ENCODE measurements around the gene GAGE12J.
"Not testable (repeated sequence)": the region's sequence is repeated elsewhere in the genome, so short reads cannot be mapped to it uniquely, and the experiment has no call there.

The GAGE12J gene

DNA sequence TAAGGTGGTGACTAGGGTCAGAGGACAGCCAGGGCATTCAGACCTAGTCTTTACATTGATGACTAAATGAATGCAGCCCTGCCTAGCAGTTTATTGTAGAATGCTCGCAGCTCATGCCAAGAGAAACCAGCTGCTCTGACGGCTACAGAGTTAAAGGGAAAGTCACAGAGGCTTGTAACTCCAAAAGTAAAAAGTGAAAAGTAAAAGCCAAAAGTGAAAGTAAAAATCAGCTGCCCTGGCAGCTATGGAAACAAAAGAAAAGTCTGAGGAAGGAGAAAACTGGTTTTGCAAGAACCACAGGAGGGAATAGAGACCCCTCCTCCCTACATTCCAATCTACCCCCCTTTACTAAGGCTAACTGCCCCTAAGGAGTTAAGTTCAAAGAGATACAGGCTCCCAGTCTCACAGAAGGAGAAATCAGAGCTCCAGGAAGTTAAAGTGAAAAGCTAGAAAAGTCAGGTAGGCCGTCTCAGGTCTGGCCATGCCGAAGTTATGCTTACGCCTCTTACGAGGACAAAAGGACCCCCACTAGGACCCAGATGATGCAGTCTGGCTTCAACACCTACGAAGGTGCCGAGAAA, 12.3 kb upstream of the GAGE12J start:
- no peak for DNase-seq

DNA sequence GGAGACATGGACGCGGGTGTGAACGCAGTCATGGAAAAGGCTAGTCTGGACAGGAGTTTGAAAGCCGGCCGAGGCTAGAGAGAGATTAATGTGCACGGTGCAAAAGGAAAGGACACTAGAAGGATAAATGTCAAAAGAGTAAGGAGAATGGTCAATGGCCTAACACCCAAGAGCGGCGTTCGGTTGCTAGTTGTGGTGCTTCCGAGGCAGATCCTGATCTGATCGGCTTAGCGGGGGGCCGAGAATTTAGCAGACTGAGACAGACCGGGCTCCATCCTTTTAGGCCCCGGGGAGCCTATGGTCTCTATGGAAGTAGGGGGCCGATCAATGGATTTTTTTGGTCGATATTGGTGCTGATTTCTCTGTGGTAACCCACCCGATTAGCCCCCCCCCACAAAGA, 11.5 kb upstream of the GAGE12J start:
- no peak for DNase-seq

DNA sequence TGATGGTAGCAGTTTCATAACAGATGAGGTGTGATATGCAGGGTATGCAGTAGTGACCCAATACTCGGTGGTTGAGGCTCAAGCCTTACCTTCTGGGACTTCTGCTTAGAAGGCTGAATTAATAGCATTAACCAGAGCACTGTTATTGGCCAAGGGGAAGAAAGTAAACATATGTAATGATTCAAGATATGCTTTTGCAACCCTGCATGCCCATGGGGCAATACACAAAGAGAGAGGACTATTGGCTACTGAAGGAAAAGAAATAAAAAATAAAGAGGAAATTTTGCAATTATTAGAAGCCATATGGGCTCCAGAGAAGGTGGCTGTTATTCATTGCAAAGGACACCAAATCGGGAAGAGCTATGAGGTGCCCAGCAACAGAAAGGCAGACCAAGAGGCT, 9.7 kb upstream of the GAGE12J start:
- DNase-seq: no peak

DNA sequence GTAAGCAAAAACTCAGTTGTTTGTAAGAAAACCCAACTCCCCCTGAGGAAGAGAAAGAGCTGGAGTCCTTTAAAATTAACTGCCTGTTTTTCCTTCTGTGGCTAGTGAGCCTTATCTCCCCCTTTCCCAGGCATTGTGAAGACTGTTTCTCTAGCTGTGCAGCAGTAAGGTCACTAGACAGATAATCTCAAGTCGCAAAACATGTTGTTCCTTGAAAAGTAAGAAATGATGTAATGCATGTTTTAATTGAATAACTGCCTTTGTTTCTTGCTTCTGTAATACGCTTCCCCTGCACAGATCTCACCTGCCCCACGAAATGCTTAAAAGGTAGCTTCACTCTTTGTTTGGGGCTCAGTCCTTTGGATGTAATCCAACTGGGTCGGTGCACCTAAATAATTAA, 5.8 kb upstream of the GAGE12J start:
- DNase-seq: no peak

DNA sequence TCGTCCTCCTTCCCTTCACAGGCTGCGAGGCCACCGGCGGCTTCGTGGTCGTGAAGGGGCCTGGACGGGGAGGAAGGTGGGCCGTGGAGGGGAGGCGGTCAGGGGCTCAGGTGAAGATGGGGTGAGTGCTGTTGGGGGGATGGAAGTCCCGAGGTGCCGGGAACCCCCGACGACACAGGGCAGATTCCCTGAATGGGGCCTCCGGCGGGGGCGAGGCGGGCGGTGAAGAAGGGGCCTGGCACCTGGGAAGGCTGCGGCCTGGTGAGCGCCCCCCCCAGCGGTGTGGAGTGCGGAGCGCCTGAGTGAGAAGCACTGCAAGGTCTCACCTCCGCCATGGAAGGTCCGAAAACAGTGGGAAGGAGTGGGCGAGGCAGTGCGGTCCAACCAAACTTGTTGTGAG, 429 bp downstream of the GAGE12J start:
- DNase-seq: not testable (repeated sequence)

DNA sequence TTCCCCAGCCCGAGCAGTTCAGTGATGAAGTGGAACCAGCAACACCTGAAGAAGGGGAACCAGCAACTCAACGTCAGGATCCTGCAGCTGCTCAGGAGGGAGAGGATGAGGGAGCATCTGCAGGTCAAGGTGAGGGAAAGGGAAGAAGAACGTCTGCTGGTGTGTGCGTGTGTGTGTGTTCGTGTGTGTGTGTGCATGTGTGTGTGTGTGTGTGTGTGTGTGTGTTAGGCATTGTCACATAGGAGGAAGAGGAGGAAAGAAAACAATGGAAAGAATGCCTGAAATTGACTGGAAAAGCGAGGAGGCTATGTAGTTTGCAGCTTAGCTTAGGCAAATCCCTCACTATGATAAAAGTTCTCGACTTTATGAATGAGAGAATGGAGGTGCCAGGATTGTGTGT, 1.9 kb downstream of the GAGE12J start:
- not testable (repeated sequence) for DNase-seq

DNA sequence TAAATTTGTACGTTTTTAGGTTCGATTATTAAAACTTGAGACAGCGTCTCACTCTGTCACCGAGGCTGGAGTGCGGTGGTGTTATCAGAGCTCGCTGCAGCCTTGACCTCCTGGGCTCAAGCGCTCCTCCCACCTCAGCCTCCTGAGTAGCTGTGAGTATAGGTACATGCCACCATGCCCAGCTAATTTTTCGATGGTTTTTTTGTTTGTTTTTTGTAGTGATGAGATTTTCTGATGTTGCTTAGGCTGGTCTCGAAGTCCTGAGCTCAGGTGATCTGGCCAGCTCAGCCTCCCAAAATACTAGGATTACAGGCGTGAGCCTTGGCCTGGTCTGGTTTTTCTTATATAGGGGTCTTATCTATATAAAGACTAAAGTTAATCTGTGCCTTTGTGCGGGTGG, 8.6 kb downstream of the GAGE12J start:
- not testable (repeated sequence) for DNase-seq

DNA sequence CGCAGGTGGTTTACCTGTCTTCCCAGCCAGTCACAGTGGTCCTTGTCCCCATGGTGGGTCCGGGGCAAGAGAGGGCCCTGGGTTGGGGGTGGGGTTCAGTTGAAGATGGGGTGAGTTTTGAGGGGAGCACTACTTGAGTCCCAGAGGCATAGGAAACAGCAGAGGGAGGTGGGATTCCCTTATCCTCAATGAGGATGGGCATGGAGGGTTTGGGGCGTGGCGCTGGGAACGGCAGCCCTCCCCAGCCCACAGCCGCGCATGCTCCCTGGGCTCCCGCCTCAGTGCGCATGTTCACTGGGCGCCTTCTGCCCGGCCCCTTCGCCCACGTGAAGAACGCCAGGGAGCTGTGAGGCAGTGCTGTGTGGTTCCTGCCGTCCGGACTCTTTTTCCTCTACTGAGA, 9.4 kb downstream of the GAGE12J start, which contains the start of gene GAGE13:
Gene GAGE13, plus strand, starts transcription at position 301 of the 400 bp plus-strand sequence. CDS start 1,156 bp downstream, outside the sequence.
- DNase-seq: not testable (repeated sequence)

DNA sequence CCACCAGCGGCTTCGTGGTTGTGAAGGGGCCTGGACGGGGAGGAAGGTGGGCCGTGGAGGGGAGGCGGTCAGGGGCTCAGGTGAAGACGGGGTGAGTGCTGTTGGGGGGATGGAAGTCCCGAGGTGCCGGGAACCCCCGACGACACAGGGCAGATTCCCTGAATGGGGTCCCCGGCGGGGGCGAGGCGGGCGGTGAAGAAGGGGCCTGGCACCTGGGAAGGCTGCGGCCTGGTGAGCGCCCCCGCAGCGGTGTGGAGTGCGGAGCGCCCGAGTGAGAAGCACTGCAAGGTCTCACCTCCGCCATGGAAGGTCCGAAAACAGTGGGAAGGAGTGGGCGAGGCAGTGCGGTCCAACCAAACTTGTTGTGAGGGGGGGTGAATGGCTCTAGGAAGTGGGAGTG, 10.0 kb downstream of the GAGE12J start:
- not testable (repeated sequence) for DNase-seq

DNA sequence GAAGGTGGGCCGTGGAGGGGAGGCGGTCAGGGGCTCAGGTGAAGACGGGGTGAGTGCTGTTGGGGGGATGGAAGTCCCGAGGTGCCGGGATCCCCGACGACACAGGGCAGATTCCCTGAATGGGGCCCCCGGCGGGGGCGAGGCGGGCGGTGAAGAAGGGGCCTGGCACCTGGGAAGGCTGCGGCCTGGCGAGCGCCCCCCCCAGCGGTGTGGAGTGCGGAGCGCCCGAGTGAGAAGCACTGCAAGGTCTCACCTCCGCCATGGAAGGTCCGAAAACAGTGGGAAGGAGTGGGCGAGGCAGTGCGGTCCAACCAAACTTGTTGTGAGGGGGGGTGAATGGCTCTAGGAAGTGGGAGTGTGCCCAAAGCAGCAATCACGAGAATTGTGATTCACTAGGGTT, 19.6 kb downstream of the GAGE12J start:
- not testable (repeated sequence) for DNase-seq

DNA sequence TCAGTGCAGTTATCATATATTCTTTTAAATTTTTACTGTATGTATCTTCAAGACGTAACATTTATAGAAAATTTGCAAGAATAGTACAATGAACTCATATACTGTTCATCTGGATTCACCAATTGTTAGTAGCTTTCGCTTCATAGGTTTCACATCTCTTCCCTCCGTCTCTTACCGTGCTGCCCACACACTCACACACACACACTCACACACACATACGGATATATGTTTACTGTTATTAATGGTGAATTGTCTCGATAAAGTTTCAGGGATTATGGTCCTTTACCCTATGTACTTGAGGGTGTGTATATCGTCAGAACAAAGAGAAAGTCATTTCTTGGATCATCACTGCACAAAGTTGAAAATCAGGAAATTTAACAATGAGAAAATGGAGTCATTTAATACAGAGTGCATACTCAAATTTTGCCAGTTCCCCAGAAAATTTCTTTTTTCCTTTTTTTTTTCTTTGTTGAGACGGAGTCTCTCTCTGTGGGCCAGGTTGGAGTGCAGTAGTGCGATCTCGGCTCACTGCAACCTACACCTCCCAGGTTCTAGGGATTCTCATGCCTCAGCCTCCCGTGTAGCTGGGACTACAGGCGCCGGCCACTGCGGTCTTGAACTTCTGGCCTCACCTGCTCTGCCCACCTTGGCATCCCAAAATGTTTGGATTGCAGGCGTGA, 22.8 kb downstream of the GAGE12J start:
- not testable (repeated sequence) for DNase-seq

DNA sequence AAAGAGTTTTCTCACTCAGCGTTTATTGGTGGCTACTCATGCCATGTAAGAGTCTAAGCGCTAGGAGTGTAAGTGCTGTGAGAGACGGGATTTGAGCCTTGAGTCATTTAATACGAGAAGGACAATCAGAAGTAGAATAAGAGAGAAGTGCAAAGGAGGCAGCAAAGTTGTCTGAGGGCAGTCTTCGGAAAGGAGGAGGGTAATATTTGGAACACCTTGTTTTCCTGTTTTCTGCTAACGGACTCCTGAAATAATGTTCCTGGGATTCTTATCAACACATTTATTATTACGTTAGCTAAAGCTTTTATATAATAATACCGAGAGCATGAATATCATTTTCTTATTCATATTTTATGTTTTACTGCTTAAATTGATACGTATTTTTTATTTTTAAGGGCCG, 23.6 kb downstream of the GAGE12J start:
- DNase-seq: not testable (repeated sequence)

DNA sequence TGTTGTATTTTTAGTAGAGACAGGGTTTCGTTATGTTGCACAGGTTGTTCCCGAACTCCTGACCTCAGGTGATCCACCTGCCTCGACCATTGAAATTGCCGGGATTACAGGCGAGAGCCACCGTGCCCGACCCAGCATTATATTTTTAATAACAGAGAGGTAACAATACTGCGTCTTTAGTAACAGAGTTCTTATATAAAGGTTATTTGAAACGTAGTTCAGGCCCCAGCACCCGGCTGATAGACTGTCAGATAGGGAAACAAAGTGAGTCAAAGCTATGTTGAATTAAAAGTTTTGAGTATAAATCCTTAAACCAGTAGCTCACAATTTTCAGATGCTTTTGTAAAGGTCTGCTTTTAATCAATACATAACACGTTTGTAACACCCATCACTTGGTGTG, 24.3 kb downstream of the GAGE12J start:
- not testable (repeated sequence) for DNase-seq
